ENCODE measurements around the gene LLGL2. TPM values are rescaled to one million over a fixed set of nuclear protein-coding genes. Genes with fewer than 3 reads are reported as not detected.

The LLGL2 gene
- total and polyA plus RNA-seq, 2 donors (not counting 1 experiment from before 2014, with no cell fraction given), result 0.03 to 0.33 TPM

DNA sequence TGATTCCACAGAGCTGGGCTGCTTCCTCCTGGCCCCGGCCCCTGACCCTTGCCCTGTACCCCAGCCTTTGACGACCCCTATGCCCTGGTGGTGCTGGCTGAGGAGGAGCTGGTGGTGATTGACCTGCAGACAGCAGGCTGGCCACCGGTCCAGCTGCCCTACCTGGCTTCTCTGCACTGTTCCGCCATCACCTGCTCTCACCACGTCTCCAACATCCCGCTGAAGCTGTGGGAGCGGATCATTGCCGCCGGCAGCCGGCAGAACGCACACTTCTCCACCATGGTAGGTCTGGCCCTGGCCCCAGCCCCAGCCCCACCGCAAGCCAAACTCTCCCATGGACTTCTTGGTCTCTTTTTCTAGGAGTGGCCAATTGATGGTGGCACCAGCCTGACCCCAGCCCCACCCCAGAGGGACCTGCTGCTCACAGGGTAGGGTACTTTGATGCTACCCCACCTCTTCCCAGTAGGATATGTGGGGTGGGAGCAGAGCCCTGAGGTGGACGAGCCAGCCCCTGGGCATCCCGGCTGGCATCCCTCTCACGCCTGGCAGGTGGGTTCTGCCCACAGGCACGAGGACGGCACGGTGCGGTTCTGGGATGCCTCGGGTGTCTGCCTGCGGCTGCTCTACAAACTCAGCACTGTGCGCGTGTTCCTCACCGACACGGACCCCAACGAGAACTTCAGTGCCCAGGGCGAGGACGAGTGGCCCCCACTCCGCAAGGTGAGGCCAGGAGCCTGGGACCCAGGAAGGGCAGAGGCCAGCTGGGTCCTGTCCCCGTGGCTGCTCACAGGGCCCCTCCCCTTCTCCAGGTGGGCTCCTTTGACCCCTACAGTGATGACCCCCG is 43.1 kb downstream of the LLGL2 start:
- H3K4me3 ChIP-seq (replicated peaks in 1 of 4; ENCODE audit: control extremely low read depth in 1 of 4, insufficient read depth in 1 of 4, low read depth in 3 of 4, low read length in 4 of 4), result no peak overlapping the region

DNA sequence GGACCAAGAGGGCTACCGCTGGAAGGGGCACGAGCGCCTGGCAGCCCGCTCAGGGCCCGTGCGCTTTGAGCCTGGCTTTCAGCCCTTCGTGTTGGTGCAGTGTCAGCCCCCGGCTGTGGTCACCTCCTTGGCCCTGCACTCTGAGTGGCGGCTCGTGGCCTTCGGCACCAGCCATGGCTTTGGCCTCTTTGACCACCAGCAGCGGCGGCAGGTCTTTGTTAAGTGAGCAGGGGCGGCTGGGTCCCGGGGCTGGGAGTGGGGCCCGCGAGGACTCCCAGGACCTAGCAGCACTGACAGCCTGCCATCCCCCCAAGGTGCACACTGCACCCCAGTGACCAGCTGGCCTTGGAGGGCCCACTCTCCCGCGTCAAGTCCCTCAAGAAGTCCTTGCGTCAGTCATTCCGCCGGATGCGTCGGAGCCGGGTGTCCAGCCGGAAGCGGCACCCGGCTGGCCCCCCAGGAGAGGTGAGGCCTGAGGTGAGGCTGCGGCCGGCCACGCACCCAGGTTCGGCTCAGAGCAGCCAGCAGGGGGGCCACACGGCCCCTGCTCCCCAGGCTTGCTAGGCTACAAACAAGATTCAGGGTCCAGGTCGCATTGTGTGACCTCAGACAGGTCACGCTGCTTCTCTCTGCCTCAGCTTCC is 44.7 kb downstream of the LLGL2 start:
- Histone ChIP-seq H3K4me2 (ENCODE audit: extremely low read depth, insufficient read depth, low read length) (no peak overlapping the region), H3K36me3 (ENCODE audit: control insufficient read depth, insufficient read depth, low read length) (no peaks in the 10 kb centered on the region)

More for the DNA sequence above, 43.1 kb downstream of the LLGL2 start:
- no peaks in the 10 kb centered on the region for H3K79me2 ChIP-seq (ENCODE audit: control insufficient read depth, insufficient read depth, low read length)
- no peaks in the 10 kb centered on the region for H3K36me3 ChIP-seq (ENCODE audit: control insufficient read depth, insufficient read depth, low read length)
- H3K4me1 ChIP-seq (ENCODE audit: control insufficient read depth, extremely low read depth, insufficient read depth, low read length), result no peaks in the 10 kb centered on the region
- no peaks in the 10 kb centered on the region for H4K20me1 ChIP-seq (ENCODE audit: control insufficient read depth, extremely low read depth, insufficient read depth, low read length)
- TF ChIP-seq, protein P1, sequence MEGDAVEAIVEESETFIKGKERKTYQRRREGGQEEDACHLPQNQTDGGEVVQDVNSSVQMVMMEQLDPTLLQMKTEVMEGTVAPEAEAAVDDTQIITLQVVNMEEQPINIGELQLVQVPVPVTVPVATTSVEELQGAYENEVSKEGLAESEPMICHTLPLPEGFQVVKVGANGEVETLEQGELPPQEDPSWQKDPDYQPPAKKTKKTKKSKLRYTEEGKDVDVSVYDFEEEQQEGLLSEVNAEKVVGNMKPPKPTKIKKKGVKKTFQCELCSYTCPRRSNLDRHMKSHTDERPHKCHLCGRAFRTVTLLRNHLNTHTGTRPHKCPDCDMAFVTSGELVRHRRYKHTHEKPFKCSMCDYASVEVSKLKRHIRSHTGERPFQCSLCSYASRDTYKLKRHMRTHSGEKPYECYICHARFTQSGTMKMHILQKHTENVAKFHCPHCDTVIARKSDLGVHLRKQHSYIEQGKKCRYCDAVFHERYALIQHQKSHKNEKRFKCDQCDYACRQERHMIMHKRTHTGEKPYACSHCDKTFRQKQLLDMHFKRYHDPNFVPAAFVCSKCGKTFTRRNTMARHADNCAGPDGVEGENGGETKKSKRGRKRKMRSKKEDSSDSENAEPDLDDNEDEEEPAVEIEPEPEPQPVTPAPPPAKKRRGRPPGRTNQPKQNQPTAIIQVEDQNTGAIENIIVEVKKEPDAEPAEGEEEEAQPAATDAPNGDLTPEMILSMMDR (conservative IDR thresholded peaks at IDR 0.05 in 1 of 2, IDR thresholded peaks at IDR 0.05 in 1 of 2; ENCODE audit: low read depth in 1 of 2, low read length in 2 of 2), result no peak
- TF ChIP-seq EZH2 (IDR thresholded peaks at IDR 0.05; ENCODE audit: low read length, missing control alignments), result no peak
- DNase-seq (ENCODE audit: low read depth in 2 of 2), result no peak
- H2AFZ ChIP-seq (ENCODE audit: low read length), result no peak overlapping the region
- no peak overlapping the region for H3K27ac ChIP-seq (ENCODE audit: insufficient read depth, low read length)
- no peak overlapping the region for H3K9ac ChIP-seq (ENCODE audit: insufficient read depth, low read length)
- no peak overlapping the region for H3K4me2 ChIP-seq (ENCODE audit: extremely low read depth, insufficient read depth, low read length)
- H3K9me3 ChIP-seq (ENCODE audit: control insufficient read depth, insufficient read depth, low read depth, low read length), result no peaks in the 10 kb centered on the region
- peaks cover 2% of the 10 kb centered on the region for H3K27me3 ChIP-seq (ENCODE audit: control insufficient read depth, insufficient read depth, low read length)

DNA sequence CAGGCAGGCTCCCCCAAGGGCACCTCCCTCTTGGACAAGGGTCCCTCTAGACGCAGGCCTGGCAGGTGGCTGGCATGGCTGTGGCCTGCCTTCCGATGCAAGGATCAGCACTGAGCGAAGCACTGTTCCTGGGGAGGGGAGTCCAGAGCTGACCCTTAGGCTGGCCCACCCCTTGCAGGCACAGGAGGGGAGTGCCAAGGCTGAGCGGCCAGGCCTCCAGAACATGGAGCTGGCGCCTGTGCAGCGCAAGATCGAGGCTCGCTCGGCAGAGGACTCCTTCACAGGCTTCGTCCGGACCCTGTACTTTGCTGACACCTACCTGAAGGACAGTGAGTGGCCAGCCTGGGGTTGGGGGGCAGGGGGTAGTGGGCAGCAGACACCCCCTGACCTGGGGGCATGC is 45.3 kb downstream of the LLGL2 start:
- Histone ChIP-seq H3K27me3 (ENCODE audit: control insufficient read depth, insufficient read depth, low read length) (no peaks in the 10 kb centered on the region), H3K4me1 (ENCODE audit: control insufficient read depth, extremely low read depth, insufficient read depth, low read length) (no peaks in the 10 kb centered on the region), H3K27ac (ENCODE audit: insufficient read depth, low read length) (no peak overlapping the region), H3K9ac (ENCODE audit: insufficient read depth, low read length) (no peak overlapping the region), H3K79me2 (ENCODE audit: control insufficient read depth, insufficient read depth, low read length) (no peaks in the 10 kb centered on the region), H3K9me3 (ENCODE audit: control insufficient read depth, insufficient read depth, low read depth, low read length) (no peaks in the 10 kb centered on the region), H4K20me1 (ENCODE audit: control insufficient read depth, extremely low read depth, insufficient read depth, low read length) (no peaks in the 10 kb centered on the region), H3K36me3 (ENCODE audit: control insufficient read depth, insufficient read depth, low read length) (no peaks in the 10 kb centered on the region), H2AFZ (ENCODE audit: low read length) (no peak overlapping the region), H3K4me3 (replicated peaks in 1 of 4; ENCODE audit: control extremely low read depth in 1 of 4, insufficient read depth in 1 of 4, low read depth in 3 of 4, low read length in 4 of 4) (no peak overlapping the region), H3K4me2 (ENCODE audit: extremely low read depth, insufficient read depth, low read length) (no peak overlapping the region)
- no peak for DNase-seq (ENCODE audit: low read depth in 2 of 2)
- TF ChIP-seq EZH2 (IDR thresholded peaks at IDR 0.05; ENCODE audit: low read length, missing control alignments), result no peak
- TF ChIP-seq, protein P1 (conservative IDR thresholded peaks at IDR 0.05 in 1 of 2, IDR thresholded peaks at IDR 0.05 in 1 of 2; ENCODE audit: low read depth in 1 of 2, low read length in 2 of 2), result no peak

More for the DNA sequence above, 44.7 kb downstream of the LLGL2 start:
- Histone ChIP-seq H3K4me3 (replicated peaks in 1 of 4; ENCODE audit: control extremely low read depth in 1 of 4, insufficient read depth in 1 of 4, low read depth in 3 of 4, low read length in 4 of 4) (no peak overlapping the region), H3K4me1 (ENCODE audit: control insufficient read depth, extremely low read depth, insufficient read depth, low read length) (no peaks in the 10 kb centered on the region), H3K27me3 (ENCODE audit: control insufficient read depth, insufficient read depth, low read length) (no peaks in the 10 kb centered on the region), H2AFZ (ENCODE audit: low read length) (no peak overlapping the region), H3K9ac (ENCODE audit: insufficient read depth, low read length) (no peak overlapping the region), H3K79me2 (ENCODE audit: control insufficient read depth, insufficient read depth, low read length) (no peaks in the 10 kb centered on the region), H3K27ac (ENCODE audit: insufficient read depth, low read length) (no peak overlapping the region), H4K20me1 (ENCODE audit: control insufficient read depth, extremely low read depth, insufficient read depth, low read length) (no peaks in the 10 kb centered on the region), H3K9me3 (ENCODE audit: control insufficient read depth, insufficient read depth, low read depth, low read length) (no peaks in the 10 kb centered on the region)
- DNase-seq (ENCODE audit: low read depth in 2 of 2), result no peak
- TF ChIP-seq EZH2 (IDR thresholded peaks at IDR 0.05; ENCODE audit: low read length, missing control alignments), result no peak
- TF ChIP-seq, protein P1 (conservative IDR thresholded peaks at IDR 0.05 in 1 of 2, IDR thresholded peaks at IDR 0.05 in 1 of 2; ENCODE audit: low read depth in 1 of 2, low read length in 2 of 2), result no peak
